ENCODE results near the gene ASXL2.

The ASXL2 gene

DNA sequence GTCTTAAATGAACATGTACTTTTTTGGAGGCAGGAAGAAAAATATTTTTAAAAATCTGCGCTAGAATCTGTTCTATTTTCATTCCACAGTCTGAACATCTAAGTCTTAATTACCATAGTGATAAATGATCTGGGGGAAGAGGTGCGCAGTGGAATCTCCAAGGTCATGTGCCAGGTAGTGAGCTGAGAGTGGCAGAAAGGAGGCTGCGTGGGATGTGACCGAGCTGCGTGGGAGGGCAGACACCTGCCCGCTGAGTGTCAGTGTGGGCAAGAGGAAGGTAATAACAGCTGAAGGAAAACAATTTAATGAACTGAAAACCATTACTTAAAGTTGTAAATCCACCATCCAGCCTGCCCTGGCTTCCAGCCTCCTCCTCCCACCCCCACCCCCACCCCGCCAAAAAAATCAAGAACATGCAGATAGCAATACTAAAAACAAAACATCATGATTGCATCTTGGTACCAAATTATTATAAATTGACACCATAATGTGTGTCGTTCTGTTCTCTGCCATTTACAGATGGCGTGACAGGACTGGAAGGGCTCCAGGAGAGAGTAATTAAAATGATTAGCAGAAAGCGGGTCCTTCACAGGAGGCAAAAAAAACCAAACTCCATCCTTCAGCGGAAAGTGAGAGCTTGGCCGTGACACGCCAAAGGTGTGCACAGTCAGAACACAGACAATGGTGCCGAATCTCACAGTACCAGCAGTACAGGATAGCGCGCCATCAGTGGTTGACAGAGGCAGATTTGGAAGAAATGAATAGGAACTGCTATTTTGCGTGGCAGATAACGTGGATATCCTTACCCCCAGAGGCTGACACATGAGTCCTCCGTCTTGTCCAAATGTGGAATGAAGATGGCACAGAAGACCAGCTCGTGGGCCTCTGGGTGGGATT is 193.5 kb downstream of the ASXL2 start:
- no peak for DNase-seq

All from suppressor macrophage treated with lipopolysaccharide for 4 hours (primary cell).